Astrocyte of the cerebellum (primary cell): ENCODE results near the gene COL6A2.
"Not testable (repeated sequence)": the region's sequence is repeated elsewhere in the genome, so short reads cannot be mapped to it uniquely, and the experiment has no call there.

ENCODE experiments used
- DNase-seq: peaks from one replicate; pipeline ENCODE4 v3.0.0-alpha.2; 2011; ENCODE audit warnings: low read depth
- H3K4me3 ChIP-seq: 2 replicates; pipeline ENCODE4 v1.5.1; 2011; ENCODE audit warnings: mild to moderate bottlenecking, low read depth, low read length, moderate library complexity
- in situ Hi-C: cut with HindIII; loops from 2 replicates; pipeline ENCODE4 v1.10.0; 2017; ENCODE audit warnings: low sequenced_read_pairs
- TF ChIP-seq, protein P1 (sequence below): IDR thresholded peaks from 2 replicates; pipeline ENCODE4 v1.5.1; 2012; ENCODE audit warnings: low read length, low read depth, moderate library complexity, mild to moderate bottlenecking; ENCODE audit errors: missing control alignments

Gene COL6A2

DNA sequence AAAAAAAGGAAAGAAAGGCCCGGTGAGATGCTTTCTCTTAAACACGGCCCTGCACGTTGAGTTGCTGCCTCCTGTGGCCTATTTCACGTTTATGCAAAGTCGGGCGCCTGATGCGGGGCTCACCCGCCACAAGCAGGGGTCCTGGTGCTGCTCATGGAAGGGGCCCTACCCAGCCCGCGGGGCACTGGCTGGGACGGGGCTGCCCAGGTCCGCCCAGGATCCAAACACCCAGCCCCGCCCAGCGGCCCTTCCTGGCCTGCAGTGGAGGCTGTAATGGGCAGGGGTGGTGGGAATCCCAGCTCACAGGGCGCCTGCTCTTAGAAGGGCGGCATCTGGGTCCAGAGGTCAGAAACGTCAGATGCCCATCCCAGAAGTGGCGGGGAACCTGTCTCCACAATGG lies 1.6 kb downstream of the COL6A2 start:
- peak overlapping the region; percentile 84 for H3K4me3 ChIP-seq
- in situ Hi-C loops, result no loop called here
- DNase-seq, result no peak
- TF ChIP-seq, protein P1, sequence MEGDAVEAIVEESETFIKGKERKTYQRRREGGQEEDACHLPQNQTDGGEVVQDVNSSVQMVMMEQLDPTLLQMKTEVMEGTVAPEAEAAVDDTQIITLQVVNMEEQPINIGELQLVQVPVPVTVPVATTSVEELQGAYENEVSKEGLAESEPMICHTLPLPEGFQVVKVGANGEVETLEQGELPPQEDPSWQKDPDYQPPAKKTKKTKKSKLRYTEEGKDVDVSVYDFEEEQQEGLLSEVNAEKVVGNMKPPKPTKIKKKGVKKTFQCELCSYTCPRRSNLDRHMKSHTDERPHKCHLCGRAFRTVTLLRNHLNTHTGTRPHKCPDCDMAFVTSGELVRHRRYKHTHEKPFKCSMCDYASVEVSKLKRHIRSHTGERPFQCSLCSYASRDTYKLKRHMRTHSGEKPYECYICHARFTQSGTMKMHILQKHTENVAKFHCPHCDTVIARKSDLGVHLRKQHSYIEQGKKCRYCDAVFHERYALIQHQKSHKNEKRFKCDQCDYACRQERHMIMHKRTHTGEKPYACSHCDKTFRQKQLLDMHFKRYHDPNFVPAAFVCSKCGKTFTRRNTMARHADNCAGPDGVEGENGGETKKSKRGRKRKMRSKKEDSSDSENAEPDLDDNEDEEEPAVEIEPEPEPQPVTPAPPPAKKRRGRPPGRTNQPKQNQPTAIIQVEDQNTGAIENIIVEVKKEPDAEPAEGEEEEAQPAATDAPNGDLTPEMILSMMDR, result peak; percentile 22

DNA sequence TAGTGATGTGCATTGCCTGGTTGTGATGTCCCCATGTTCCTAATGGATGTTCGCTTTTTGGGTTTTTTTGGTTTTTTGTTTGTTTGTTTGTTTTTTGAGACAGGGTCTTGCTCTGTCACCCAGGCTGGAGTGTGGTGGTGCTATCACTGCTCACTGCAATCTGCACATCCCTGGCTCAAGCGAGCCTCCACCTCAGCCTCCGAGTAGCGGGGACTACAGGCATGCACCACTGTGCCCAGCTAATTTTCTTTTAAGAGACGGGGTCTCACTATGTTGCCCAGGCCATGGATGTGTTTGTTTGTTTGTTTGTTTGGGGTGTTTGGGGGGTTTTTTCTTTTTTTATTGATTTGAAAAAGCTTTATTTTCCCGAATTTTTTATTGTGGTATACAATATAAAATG lies 2.1 kb downstream of the COL6A2 start:
- TF ChIP-seq, protein P1, result no peak
- no peak for DNase-seq
- in situ Hi-C loops, result loop anchor here (10.0 kb wide), 1 partner anchor 95 kb away; no protein-coding TSS in a partner anchor
- H3K4me3 ChIP-seq, result peak overlapping the region; percentile 84

DNA sequence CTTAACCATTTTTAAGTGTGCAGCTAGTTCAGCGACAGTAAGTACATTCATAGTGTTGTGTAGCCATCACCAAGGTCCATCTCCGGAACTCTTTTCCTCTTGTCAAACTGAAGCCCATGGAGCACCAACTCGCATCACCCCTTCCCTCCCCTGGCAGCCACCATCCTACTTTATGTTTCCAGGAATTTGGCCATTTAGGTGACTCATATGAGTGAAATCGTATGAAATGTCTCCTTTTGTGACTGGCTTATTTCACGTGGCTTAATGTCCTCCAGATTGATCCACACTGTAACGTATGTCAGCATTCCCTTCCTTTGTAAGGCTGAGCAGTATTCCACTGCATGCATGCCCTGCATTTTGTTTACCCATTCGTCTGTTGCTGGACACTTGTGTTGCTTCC lies 2.5 kb downstream of the COL6A2 start:
- peak overlapping the region; percentile 84 for H3K4me3 ChIP-seq
- TF ChIP-seq, protein P1, result no peak
- no peak for DNase-seq
- in situ Hi-C loops, result loop anchor here (10.0 kb wide), 1 partner anchor 96 kb away; no protein-coding TSS in a partner anchor

DNA sequence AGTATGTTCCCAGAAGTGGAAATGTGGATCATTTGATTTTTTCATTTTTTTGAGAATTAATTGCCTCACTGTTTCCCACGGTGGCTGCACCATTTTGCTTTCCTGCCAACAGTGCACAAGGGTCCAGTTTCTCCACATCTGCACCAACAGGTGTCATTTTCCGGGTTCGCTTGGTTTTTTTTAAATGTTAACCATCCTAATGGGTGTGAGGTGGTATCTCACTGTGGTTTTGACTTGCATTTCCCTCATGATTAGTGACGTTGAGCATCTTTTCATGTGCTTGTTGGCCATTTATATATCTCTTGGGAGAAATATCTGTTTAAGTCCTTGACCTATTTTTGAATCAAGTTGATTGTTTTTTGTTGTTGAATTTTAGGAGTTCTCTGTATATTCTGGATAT lies 3.0 kb downstream of the COL6A2 start:
- TF ChIP-seq, protein P1, result no peak
- DNase-seq, result no peak
- H3K4me3 ChIP-seq, result peak overlapping the region; percentile 84
- in situ Hi-C loops, result loop anchor here (10.0 kb wide), 1 partner anchor 96 kb away; no protein-coding TSS in a partner anchor

DNA sequence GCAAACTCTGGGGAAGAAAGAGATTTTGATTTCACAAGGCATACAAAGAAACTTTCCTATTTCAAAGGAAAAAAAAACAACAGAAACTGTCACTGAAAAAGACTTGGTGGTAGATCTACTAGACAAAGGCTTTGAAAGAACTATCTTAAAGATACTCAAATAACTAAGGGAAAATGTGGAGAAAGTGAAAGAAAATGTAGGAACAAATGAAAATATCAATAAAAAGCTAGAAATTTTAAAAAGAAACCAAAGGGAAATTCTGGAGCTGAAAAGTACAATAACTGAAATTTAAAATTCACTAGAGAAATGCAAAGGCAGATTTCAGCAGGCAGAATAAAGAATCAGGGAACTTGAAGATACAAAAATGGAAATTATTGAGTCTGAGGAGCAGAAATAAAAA lies 6.2 kb downstream of the COL6A2 start:
- in situ Hi-C loops, result loop anchor here (10.0 kb wide), 1 partner anchor 99 kb away; no protein-coding TSS in a partner anchor
- no peak for DNase-seq
- H3K4me3 ChIP-seq, result no peak overlapping the region
- TF ChIP-seq, protein P1, result no peak

DNA sequence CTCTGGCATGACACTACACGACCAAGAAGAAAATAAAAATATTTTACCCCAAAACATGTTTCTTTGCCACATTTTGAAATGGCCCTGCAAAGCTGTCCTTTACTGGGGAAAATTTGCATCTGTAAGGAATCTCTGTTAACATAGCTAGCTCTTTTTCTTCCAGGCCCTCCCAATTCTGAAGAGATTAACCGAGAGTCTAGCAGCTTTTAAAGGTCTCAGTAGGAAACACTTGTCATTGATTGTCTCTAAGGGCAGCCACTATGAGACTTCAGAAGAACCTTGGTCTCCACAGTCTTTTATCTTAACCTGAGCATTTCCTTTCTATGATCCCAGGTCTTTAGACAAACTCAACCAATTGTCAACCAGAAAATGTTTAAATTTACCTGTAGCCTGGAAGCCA lies 9.5 kb downstream of the COL6A2 start:
- in situ Hi-C loops, result loop anchor here (10.0 kb wide), 1 partner anchor 103 kb away; no protein-coding TSS in a partner anchor
- not testable (repeated sequence) for DNase-seq

DNA sequence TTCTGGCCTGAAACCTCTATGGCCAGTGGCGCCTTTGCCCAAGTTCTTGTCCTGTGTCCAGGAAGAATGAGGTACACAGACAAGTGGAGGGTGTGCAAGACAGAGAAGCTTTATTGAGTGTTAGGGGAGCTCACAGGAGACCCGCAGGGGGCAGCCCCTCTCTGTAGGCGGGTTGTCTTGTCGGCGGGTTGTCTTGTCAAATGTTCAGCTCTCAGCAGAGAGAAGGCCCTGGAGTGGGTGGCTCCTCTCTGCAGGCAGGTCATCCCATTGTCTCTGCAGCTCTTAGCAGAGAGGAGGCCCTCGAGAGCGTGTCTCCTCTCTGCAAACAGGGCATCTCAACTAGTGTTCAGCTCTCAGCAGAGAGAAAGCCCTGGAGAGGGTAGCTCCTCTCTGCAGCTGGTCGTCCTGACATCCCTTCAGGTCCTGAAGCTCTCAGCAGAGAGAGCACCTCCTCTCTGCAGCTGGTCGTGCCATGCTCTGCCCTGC lies 11.0 kb downstream of the COL6A2 start:
- H3K4me3 ChIP-seq, result no peak overlapping the region
- no peak for DNase-seq
- in situ Hi-C loops, result loop anchor here (10.0 kb wide), 1 partner anchor 104 kb away; no protein-coding TSS in a partner anchor
- TF ChIP-seq, protein P1, result no peak

More for the DNA sequence above, 9.5 kb downstream of the COL6A2 start:
- not testable (repeated sequence) for H3K4me3 ChIP-seq
